ENCODE results near the gene BHLHE40.

- TF ChIP-seq CTCF (IDR thresholded peaks at IDR 0.05; ENCODE audit: extremely low read depth in 1 of 2, insufficient read depth in 1 of 2, low read depth in 1 of 2, low read length in 2 of 2) = no peak
- TF ChIP-seq POLR2AphosphoS5 (IDR thresholded peaks at IDR 0.05; ENCODE audit: insufficient read depth, low read depth, low read length) = no peak
- TF ChIP-seq MAX (IDR thresholded peaks at IDR 0.05; ENCODE audit: insufficient read depth, insufficient read length) = no peak
- TF ChIP-seq EZH2 (IDR thresholded peaks at IDR 0.05; ENCODE audit: borderline replicate concordance, low read depth, low read length, severe bottlenecking) = no peak
These were observed 33.1 kb downstream of the BHLHE40 start for GRCh38 chr3:5012367-5012766.
